Uterus (tissue), 4 donors: ENCODE data around the gene ATXN2. TPM values are rescaled to one million over a fixed set of nuclear protein-coding genes. Genes with fewer than 3 reads are reported as not detected.

Experiments
- DNase-seq, 2 donors: peaks; one replicate each; pipeline ENCODE4 v3.0.0-alpha.2; 2019 to 2020
- H3K27ac ChIP-seq, 2 donors: fragments of 200-600 bp; sonication (generic); 1 replicate in 1 of 2; 2 replicates in 1 of 2; pipeline ENCODE4 v1.5.1; 2016 to 2018
- H3K27me3 ChIP-seq, 2 donors: fragments of 200-600 bp; sonication (generic); one replicate each; pipeline ENCODE4 v1.5.1; 2018 to 2019; ENCODE audit warnings: control low read depth in 1 of 2
- H3K36me3 ChIP-seq, 2 donors: fragments of 200-600 bp; sonication (generic); one replicate each; pipeline ENCODE4 v1.5.1; 2019; ENCODE audit warnings: control low read depth in 1 of 2
- H3K4me1 ChIP-seq, 2 donors: fragments of 200-600 bp; sonication (generic); one replicate each; pipeline ENCODE4 v1.5.1; 2018 to 2019; ENCODE audit warnings: control low read depth in 1 of 2
- H3K4me3 ChIP-seq, 2 donors: fragments of 200-600 bp; sonication (generic); 1 replicate in 1 of 2; 2 replicates in 1 of 2; pipeline ENCODE4 v1.5.1; 2018 to 2019; ENCODE audit warnings: mild to moderate bottlenecking in 1 of 2
- H3K9me3 ChIP-seq, 2 donors: fragments of 200-600 bp; sonication (generic); one replicate each; pipeline ENCODE4 v1.5.1; 2019; ENCODE audit warnings: control low read depth in 1 of 2
- CTCF ChIP-seq, 4 experiments: fragments of 200-600 bp in 2 of 4; fragments of 450-650 bp in 2 of 4; sonication (generic) in 2 of 4; IDR thresholded peaks; one replicate each; pipeline ENCODE4 v1.5.1; 2016 to 2019; ENCODE audit warnings: antibody characterized with exemption in 4 of 4, mild to moderate bottlenecking in 2 of 4, moderate library complexity in 1 of 4
- POLR2A ChIP-seq, 2 donors: fragments of 450-650 bp; IDR thresholded peaks; one replicate each; pipeline ENCODE4 v1.6.1; 2016; ENCODE audit warnings: antibody characterized with exemption in 2 of 2, mild to moderate bottlenecking in 1 of 2, moderate library complexity in 1 of 2
- intact Hi-C: fragments of 100-400 bp; cut with DNase I; formaldehyde crosslinking; loops from one replicate; pipeline ENCODE4 v1.15.1; 2023; ENCODE audit warnings: low total_unique reads
- total RNA-seq, 4 donors: library from RNA; depleted of rRNA in 3 of 4; stranded (reverse); fragments of >200 nt in 3 of 4; gene quantifications; one replicate each; pipeline versions ENCODE4 v1.1.0 to v1.2.4, GENCODE V29; 2014 to 2023
- donor health status: DM: yes; HTN: yes; CAD: no.

Gene ATXN2
- total RNA-seq, 4 donors from 2014 or later = 37.1 to 112 (median 66.0) TPM

- intact Hi-C loops = no loop called here
- H3K27ac ChIP-seq = peak overlapping the region in 1 of 2 donors; percentile 90
- no peaks in the 10 kb centered on the region for H3K27me3 ChIP-seq
- DNase-seq = no peak
- H3K4me3 ChIP-seq = no peak overlapping the region
- TF ChIP-seq POLR2A (IDR thresholded peaks at IDR 0.05) = no peak
- TF ChIP-seq CTCF (IDR thresholded peaks at IDR 0.05) = no peak
- H3K4me1 ChIP-seq = peaks cover 0 to 20% of the 10 kb centered on the region in 2 donors
- no peaks in the 10 kb centered on the region for H3K36me3 ChIP-seq
- H3K9me3 ChIP-seq = no peaks in the 10 kb centered on the region
Observed at GRCh38 chr12:111427417-111428074, 171.6 kb downstream of the ATXN2 start.

GRCh38 chr12:111426344-111427185 lies 172.6 kb downstream of the ATXN2 start:
- Histone ChIP-seq H3K4me3 (no peak overlapping the region), H3K36me3 (no peaks in the 10 kb centered on the region), H3K4me1 (peaks cover 0 to 16% of the 10 kb centered on the region in 2 donors), H3K27ac (no peak overlapping the region), H3K9me3 (no peaks in the 10 kb centered on the region), H3K27me3 (no peaks in the 10 kb centered on the region)
- TF ChIP-seq POLR2A (IDR thresholded peaks at IDR 0.05) (no peak), CTCF (IDR thresholded peaks at IDR 0.05) (no peak)
- intact Hi-C loops = no loop called here
- no peak for DNase-seq

GRCh38 chr12:111425655-111426054 lies 173.5 kb downstream of the ATXN2 start:
- H3K4me3 ChIP-seq = no peak overlapping the region
- intact Hi-C loops = no loop called here
- H3K27ac ChIP-seq = no peak overlapping the region

GRCh38 chr12:111424793-111425251 lies 174.3 kb downstream of the ATXN2 start:
- intact Hi-C loops = no loop called here
- TF ChIP-seq POLR2A (IDR thresholded peaks at IDR 0.05) (no peak), CTCF (IDR thresholded peaks at IDR 0.05) (no peak)
- no peaks in the 10 kb centered on the region for H3K27me3 ChIP-seq
- H3K4me3 ChIP-seq = no peak overlapping the region
- H3K9me3 ChIP-seq = no peaks in the 10 kb centered on the region
- no peaks in the 10 kb centered on the region for H3K36me3 ChIP-seq
- no peak overlapping the region for H3K27ac ChIP-seq
- no peak for DNase-seq
- H3K4me1 ChIP-seq = peaks cover 0 to 2% of the 10 kb centered on the region in 2 donors

More at GRCh38 chr12:111425655-111426054, 173.5 kb downstream of the ATXN2 start:
- no peak for DNase-seq
- no peaks in the 10 kb centered on the region for H3K36me3 ChIP-seq
- no peaks in the 10 kb centered on the region for H3K27me3 ChIP-seq
- TF ChIP-seq POLR2A (IDR thresholded peaks at IDR 0.05) = no peak
- no peak for TF ChIP-seq CTCF (IDR thresholded peaks at IDR 0.05)
- H3K9me3 ChIP-seq = no peaks in the 10 kb centered on the region
- H3K4me1 ChIP-seq = peaks cover 0 to 11% of the 10 kb centered on the region in 2 donors
